ENCODE data around the gene SGPP1.

GRCh38 chr14:63654346-63654745, 73.5 kb downstream of the SGPP1 start:
- TF ChIP-seq CTCF (conservative IDR thresholded peaks at IDR 0.05; ENCODE audit: low read depth, low read length) (no peak), EZH2 (IDR thresholded peaks at IDR 0.05; ENCODE audit: low read length, unreplicated experiment) (no peak)
